Neural progenitor cell (in vitro differentiated cells): ENCODE measurements around the gene TMEM240. TPM values are rescaled to one million over a fixed set of nuclear protein-coding genes. Genes with fewer than 3 reads are reported as not detected.
A peak's percentile ranks its signal among the peaks of the same experiment; 100 is the strongest.
"Not testable (repeated sequence)": the region's sequence is repeated elsewhere in the genome, so short reads cannot be mapped to it uniquely, and the experiment has no call there.

Experiments used
- DNase-seq: peaks from one replicate; pipeline ENCODE4 v3.0.0-alpha.2; 2016; ENCODE audit warnings: low spot score
- H2AFZ ChIP-seq: fragments of 200-600 bp; sonication (generic); replicated peaks from 2 replicates; pipeline ENCODE4 v1.6.1; 2016; ENCODE audit warnings: antibody characterized with exemption
- H3F3A ChIP-seq: fragments of 200-600 bp; sonication (generic); 2 replicates; pipeline ENCODE4 v1.6.1; 2016; ENCODE audit warnings: antibody characterized with exemption, low read depth
- H3K27ac ChIP-seq: fragments of 200-600 bp; sonication (generic); 2 replicates; pipeline ENCODE4 v1.5.1; 2016; ENCODE audit warnings: mild to moderate bottlenecking
- H3K27me3 ChIP-seq: fragments of 200-600 bp; sonication (generic); 2 replicates; pipeline ENCODE4 v1.6.1; 2016; ENCODE audit warnings: mild to moderate bottlenecking, moderate library complexity
- H3K36me3 ChIP-seq: fragments of 200-600 bp; sonication (generic); 2 replicates; pipeline ENCODE4 v1.5.1; 2016
- H3K4me1 ChIP-seq: fragments of 200-600 bp; sonication (generic); 2 replicates; pipeline ENCODE4 v1.6.1; 2016; ENCODE audit warnings: mixed run types
- H3K4me2 ChIP-seq: fragments of 200-600 bp; sonication (generic); 2 replicates; pipeline ENCODE4 v1.6.1; 2016
- H3K4me3 ChIP-seq: fragments of 200-600 bp; sonication (generic); 2 replicates; pipeline ENCODE4 v1.5.1; 2016
- H3K79me2 ChIP-seq: fragments of 200-600 bp; sonication (generic); 2 replicates; pipeline ENCODE4 v1.6.1; 2016; ENCODE audit warnings: low read depth
- H3K9ac ChIP-seq: fragments of 200-600 bp; sonication (generic); 2 replicates; pipeline ENCODE4 v1.6.1; 2016
- H3K9me3 ChIP-seq: fragments of 200-600 bp; sonication (generic); 2 replicates; pipeline ENCODE4 v1.5.1; 2016; ENCODE audit warnings: low read depth
- H4K20me1 ChIP-seq: fragments of 200-600 bp; sonication (generic); 2 replicates; pipeline ENCODE4 v1.6.1; 2016; ENCODE audit warnings: low read depth
- H3K27ac Mint-ChIP-seq: 3 replicates; pipeline ENCODE4 v1.8.0; 2021; ENCODE audit warnings: mixed read lengths
- H3K27me3 Mint-ChIP-seq: 2 replicates; pipeline ENCODE4 v1.8.0; 2022; ENCODE audit warnings: low read depth, mild to moderate bottlenecking, inconsistent platforms, moderate library complexity, mixed read lengths; ENCODE audit not compliant: insufficient read depth
- H3K36me3 Mint-ChIP-seq: 3 replicates; pipeline ENCODE4 v1.8.0; 2021; ENCODE audit warnings: mixed read lengths
- H3K4me1 Mint-ChIP-seq: 3 replicates; pipeline ENCODE4 v1.8.0; 2021; ENCODE audit warnings: mixed read lengths
- H3K4me3 Mint-ChIP-seq: 3 replicates; pipeline ENCODE4 v1.8.0; 2021; ENCODE audit warnings: mild to moderate bottlenecking, moderate library complexity, mixed read lengths
- H3K9me3 Mint-ChIP-seq: 3 replicates; pipeline ENCODE4 v1.8.0; 2020; ENCODE audit warnings: mixed read lengths
- CTCF ChIP-seq: fragments of 200-600 bp; sonication (generic); IDR thresholded peaks from 2 replicates; pipeline ENCODE4 v1.5.1; 2017; ENCODE audit warnings: antibody characterized with exemption, mild to moderate bottlenecking
- EZH2 ChIP-seq: fragments of 200-600 bp; sonication (generic); IDR thresholded peaks from 2 replicates; pipeline ENCODE4 v1.6.1; 2017; ENCODE audit warnings: antibody characterized with exemption, mild to moderate bottlenecking, moderate library complexity
- EZH2phosphoT487 ChIP-seq: fragments of 200-600 bp; sonication (generic); IDR thresholded peaks from 2 replicates; pipeline ENCODE4 v1.6.1; 2017; ENCODE audit warnings: antibody characterized with exemption
- total RNA-seq: library from RNA; depleted of rRNA; stranded (reverse); fragments of >200 nt; gene quantifications from 2 replicates; pipeline ENCODE4 v1.2.3, GENCODE V29; 2015; ENCODE audit warnings: low replicate concordance

TMEM240 gene
- total RNA-seq, 1 donor from 2014 or later, result 8.0 TPM

- TF ChIP-seq CTCF, result no peak
- no peak for TF ChIP-seq EZH2
- no peak for TF ChIP-seq EZH2phosphoT487
- Histone ChIP-seq H3K9ac (no peak overlapping the region), H3K4me3 (no peak overlapping the region), H3K4me1 (no peaks in the 10 kb centered on the region), H2AFZ (no peak overlapping the region), H3F3A (peaks cover 5% of the 10 kb centered on the region), H3K36me3 (no peaks in the 10 kb centered on the region), H4K20me1 (no peaks in the 10 kb centered on the region), H3K27ac (no peak overlapping the region), H3K9me3 (no peaks in the 10 kb centered on the region), H3K4me2 (no peak overlapping the region), H3K79me2 (no peaks in the 10 kb centered on the region), H3K27me3 (no peaks in the 10 kb centered on the region)
- Mint-ChIP-seq H3K36me3 (peaks cover 11% of the 10 kb centered on the region), H3K27ac (no peak overlapping the region), H3K4me3 (no peak overlapping the region), H3K4me1 (no peaks in the 10 kb centered on the region), H3K9me3 (no peaks in the 10 kb centered on the region), H3K27me3 (no peaks in the 10 kb centered on the region)
- DNase-seq, result no peak
Observed at GRCh38 chr1:1521331-1521730, 19.1 kb downstream of the TMEM240 start.

GRCh38 chr1:1519805-1520505, 20.5 kb downstream of the TMEM240 start:
- H3K4me3 Mint-ChIP-seq, H3K27me3 Mint-ChIP-seq, H3K27me3 ChIP-seq, H3K36me3 Mint-ChIP-seq, H3K9ac ChIP-seq, H3K4me3 ChIP-seq, H3K4me1 ChIP-seq, DNase-seq, H3K9me3 Mint-ChIP-seq, H2AFZ ChIP-seq, H3K9me3 ChIP-seq, H3K36me3 ChIP-seq, H3F3A ChIP-seq, H3K27ac Mint-ChIP-seq, H3K27ac ChIP-seq, H3K4me2 ChIP-seq, H3K4me1 Mint-ChIP-seq, H3K79me2 ChIP-seq, H4K20me1 ChIP-seq: not testable (repeated sequence)

- H3K4me2 ChIP-seq, H3K27me3 ChIP-seq, H3K9ac ChIP-seq, H4K20me1 ChIP-seq, H2AFZ ChIP-seq, H3F3A ChIP-seq, H3K9me3 ChIP-seq, H3K4me1 ChIP-seq, H3K4me3 ChIP-seq, H3K27ac ChIP-seq, H3K79me2 ChIP-seq, H3K27ac Mint-ChIP-seq, H3K36me3 Mint-ChIP-seq, H3K27me3 Mint-ChIP-seq, H3K4me1 Mint-ChIP-seq, H3K36me3 ChIP-seq, H3K9me3 Mint-ChIP-seq, DNase-seq: not testable (repeated sequence)
- peak overlapping the region; percentile 66 for H3K4me3 Mint-ChIP-seq
Observed at GRCh38 chr1:1518621-1519007, 21.8 kb downstream of the TMEM240 start.

GRCh38 chr1:1517973-1518620, 22.3 kb downstream of the TMEM240 start:
- Histone ChIP-seq H3K79me2 (peaks cover 5% of the 10 kb centered on the region), H3F3A (peaks cover 5% of the 10 kb centered on the region), H2AFZ (no peak overlapping the region), H3K4me3 (no peak overlapping the region), H3K4me1 (no peaks in the 10 kb centered on the region), H4K20me1 (no peaks in the 10 kb centered on the region), H3K27ac (no peak overlapping the region), H3K27me3 (no peaks in the 10 kb centered on the region), H3K9ac (no peak overlapping the region), H3K36me3 (no peaks in the 10 kb centered on the region), H3K4me2 (no peak overlapping the region), H3K9me3 (no peaks in the 10 kb centered on the region)
- H3K27me3 Mint-ChIP-seq, result no peaks in the 10 kb centered on the region
- peak overlapping the region; percentile 31 for H3K4me3 Mint-ChIP-seq
- TF ChIP-seq EZH2phosphoT487 (no peak), EZH2 (no peak), CTCF (no peak)
- DNase-seq, result no peak
- H3K9me3 Mint-ChIP-seq, result no peaks in the 10 kb centered on the region
- no peaks in the 10 kb centered on the region for H3K4me1 Mint-ChIP-seq
- H3K36me3 Mint-ChIP-seq, result peaks cover 10% of the 10 kb centered on the region
- no peak overlapping the region for H3K27ac Mint-ChIP-seq

- H3K79me2 ChIP-seq, H3K27ac ChIP-seq, H3K9me3 Mint-ChIP-seq, H2AFZ ChIP-seq, H3K4me1 Mint-ChIP-seq, H3K9ac ChIP-seq, H3K9me3 ChIP-seq, H3K27me3 Mint-ChIP-seq, H3K36me3 Mint-ChIP-seq, H3K36me3 ChIP-seq, H3K4me2 ChIP-seq, DNase-seq, H3F3A ChIP-seq, H3K4me3 Mint-ChIP-seq, H3K27me3 ChIP-seq, H3K4me1 ChIP-seq, H3K27ac Mint-ChIP-seq, H3K4me3 ChIP-seq, H4K20me1 ChIP-seq: not testable (repeated sequence)
Observed at GRCh38 chr1:1516923-1517322, 23.5 kb downstream of the TMEM240 start.

- not testable (repeated sequence) for H4K20me1 ChIP-seq, H3K9me3 Mint-ChIP-seq, H3K9me3 ChIP-seq, H3K27me3 ChIP-seq, H3K79me2 ChIP-seq, H3K9ac ChIP-seq, H3K27ac ChIP-seq, H3K4me3 ChIP-seq, H3K27ac Mint-ChIP-seq, H3K4me1 ChIP-seq, H3K4me2 ChIP-seq, DNase-seq, H3K4me1 Mint-ChIP-seq, H3K4me3 Mint-ChIP-seq, H3K27me3 Mint-ChIP-seq, H3K36me3 Mint-ChIP-seq, H3K36me3 ChIP-seq, H2AFZ ChIP-seq
- peaks cover 18% of the 10 kb centered on the region for H3F3A ChIP-seq
Observed at GRCh38 chr1:1514376-1514775, 26.0 kb downstream of the TMEM240 start.
